GOT3 (cell line): ENCODE results near the gene HLA-C.
"Not testable (repeated sequence)": the region's sequence is repeated elsewhere in the genome, so short reads cannot be mapped to it uniquely, and the experiment has no call there.

Experiments used
- DNase-seq: peaks from one replicate; lab custom pipeline; 2025; ENCODE audit warnings: mixed read lengths; lab: John Stamatoyannopoulos, UW

The HLA-C gene

DNA sequence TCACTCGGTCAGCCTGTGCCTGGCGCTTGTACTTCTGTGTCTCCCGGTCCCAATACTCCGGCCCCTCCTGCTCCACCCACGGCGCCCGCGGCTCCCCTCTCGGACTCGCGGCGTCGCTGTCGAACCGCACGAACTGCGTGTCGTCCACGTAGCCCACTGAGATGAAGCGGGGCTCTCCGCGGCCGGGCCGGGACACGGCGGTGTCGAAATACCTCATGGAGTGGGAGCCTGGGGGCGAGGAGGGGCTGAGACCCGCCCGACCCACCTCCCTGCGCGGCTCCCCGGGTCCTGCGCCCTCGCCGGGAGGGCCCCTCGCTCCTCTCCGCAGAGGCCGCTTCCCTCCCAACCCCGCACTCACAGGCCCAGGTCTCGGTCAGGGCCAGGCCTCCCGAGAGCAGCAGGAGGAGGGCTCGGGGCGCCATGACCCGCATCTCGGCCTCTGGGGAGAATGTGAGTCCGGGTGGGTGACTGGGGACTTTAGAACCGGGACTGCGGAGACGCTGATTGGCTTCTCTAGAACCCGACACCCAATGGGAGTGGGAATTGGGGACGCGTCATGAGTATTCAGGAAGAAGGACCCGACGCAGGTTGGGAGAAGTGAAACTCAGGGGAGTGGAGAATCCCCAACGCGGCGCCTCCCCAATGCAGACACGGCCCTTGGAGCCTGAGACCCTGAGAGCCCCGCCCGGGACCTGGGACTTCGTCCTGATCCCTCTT, at the start of gene HLA-C:
Gene HLA-C (minus strand): TSS at position 452 of the 717 bp plus-strand sequence. CDS start 21 bp downstream, at position 431.
- peak; percentile 38 for DNase-seq

DNA sequence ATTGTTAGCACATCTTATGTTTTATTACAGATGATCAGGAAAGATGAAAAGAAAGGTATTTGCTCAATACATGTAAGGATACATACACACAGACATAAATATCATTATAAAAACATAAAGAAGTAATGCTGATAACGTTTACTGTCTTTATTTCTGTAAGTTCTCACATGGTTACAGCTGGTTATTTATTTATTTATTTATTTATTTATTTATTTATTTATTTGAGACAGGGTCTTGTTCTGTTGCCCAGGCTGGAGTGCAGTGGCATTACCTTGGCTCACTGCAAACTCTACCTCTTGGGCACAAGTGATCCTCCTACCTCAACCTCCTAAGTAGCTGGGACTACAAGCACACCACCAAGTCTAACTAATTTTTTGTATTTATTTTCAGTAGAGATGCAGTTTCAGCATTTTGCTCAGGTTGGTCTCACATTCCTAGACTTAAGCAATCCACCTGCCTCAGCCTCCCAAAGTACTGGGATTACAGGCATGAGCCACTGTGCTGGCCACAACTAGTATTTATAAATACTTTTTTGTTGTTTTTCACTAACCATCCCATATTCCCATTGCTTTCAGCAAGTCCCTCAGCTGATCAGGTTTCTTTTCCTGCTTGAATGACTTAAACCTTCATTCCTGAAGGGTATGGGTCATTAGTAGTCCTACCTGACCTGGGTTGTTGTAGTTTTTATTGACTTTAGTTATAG, 49.3 kb upstream of the HLA-C start:
- no peak for DNase-seq

DNA sequence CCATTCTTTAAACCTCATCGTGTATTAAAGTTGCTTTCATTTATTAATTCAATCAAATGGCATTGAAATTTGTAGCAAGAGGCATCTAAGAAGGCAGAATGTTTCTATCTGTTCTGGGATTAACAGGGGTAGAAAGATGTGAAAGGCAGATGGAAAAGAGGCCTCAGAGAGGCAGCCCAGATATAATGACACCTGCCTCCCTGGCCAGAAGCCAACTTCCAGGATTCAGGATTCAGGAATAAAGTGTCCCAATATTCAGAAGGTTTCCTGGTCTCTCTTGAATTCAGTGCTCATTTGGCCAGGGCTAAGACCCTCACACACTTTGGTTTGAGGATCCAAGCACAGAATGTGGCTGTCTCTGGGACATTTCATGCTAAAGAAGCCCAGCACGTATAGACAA, 45.1 kb upstream of the HLA-C start:
- no peak for DNase-seq

DNA sequence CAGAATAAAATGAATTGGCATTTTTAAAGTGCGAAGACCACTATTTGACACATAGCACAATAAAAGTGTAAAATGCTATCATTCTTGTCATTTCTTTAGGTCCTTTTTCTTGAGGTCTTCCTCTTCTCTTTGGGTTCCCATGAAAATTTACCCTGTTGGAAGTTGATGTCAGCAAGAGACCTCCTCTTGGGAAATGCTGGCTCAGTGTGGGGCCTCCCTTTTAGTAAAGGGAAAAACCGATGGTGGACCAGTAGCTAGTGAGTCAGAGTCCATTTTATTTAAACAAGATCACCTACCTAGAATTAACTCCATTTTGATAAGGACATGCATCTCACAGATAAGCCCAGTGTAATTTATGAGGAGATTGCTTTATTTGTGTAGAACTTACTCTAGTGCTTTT, 37.7 kb upstream of the HLA-C start:
- DNase-seq = no peak

DNA sequence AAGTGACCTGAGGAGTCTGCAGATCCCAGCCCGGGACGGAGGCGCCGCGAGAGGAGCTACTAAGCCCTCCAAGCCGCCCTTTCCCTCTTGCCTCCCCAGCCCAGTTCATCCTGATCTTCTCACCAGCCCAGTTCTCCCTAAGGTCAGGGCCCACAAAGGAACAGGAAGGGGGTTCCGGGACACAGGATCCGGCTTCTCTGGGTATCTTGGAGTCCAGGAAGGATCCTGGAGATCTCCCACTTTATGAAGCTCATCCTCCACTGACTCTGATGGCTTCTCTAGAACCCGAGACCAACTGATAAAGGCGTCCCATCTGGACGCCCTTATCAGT, 36.9 kb upstream of the HLA-C start:
- DNase-seq = no peak

DNA sequence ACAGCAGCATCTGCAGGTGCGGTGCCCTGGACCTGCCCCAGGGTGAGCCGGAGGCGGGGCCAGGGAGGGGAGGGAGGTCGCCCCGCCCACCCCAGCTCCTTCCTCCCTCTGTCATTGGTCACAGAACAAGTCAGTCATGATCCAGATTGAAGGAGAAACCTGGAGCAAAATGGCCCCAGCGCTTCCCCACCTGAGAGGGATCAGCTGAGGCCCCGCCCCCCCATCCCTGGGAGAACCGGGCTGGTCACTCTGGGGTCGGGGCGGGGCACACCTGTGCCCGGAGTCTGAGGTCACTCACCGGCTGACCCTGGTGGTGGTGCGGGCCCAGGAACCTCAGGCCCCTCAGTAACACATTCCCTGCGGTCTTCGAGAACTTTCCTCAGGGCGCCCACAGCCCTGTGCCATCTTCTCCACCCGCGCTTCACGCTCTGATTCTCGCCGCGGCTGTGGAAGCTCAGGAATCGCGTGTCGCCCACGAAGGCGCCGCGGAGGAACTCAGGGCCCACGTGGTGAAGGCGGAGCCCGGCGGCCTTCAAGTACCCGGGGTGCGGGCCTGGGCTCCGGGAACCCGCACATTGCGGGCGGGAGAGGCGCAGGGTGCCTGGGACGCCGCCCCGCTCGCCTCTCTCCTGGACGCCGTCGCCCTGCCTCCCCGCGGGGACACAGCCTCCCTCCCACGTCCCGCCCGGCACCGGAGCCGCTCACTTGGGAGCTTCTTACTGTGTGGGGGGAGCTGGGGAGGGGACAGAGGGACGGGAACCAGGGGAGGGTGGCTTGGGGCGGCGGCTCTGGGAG, 36.4 kb upstream of the HLA-C start:
- no peak for DNase-seq

DNA sequence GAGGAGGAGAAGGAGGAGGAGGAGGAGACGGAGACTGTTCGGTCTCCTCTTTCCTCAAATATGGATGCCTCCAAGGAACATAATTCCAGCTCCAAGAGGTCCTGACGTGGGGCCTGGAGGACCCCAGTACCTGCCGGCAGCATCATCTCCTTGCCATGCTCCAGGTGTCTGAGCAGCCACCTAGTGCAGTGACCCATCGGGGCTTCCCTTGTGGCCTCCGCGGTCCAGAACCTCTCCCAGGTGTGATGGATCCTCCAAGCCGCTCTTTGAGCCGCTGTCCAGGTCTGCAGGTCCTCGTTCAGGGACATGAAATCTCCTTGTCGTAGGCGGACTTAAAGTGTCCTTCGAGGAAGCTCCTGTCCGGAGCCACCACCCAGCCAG, 35.8 kb upstream of the HLA-C start:
- DNase-seq = no peak

DNA sequence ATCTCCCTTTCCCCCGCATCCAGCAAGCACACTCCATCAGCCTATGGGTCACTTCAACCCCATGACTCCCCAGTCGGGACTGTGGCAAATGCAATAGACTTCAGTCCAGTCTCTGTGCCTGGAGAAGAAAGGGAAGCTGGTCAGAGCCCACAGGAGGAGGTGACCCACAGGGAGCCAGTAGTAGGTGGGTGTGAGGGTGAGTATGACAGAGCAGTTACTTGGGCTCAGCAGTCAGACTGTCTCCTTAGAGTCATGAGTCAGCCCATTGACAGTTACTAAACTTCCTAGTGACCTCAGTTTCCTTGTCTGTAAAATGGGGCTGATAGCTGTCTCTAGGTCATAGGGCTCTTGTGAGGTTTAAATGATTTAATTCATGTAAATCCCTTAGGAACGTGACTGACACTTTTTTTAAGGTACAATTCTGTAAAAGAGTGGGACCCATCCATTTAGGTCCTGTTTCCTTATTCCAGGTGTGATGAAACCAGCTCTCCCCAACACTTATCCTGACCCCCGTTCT, 33.9 kb upstream of the HLA-C start:
- DNase-seq = no peak

DNA sequence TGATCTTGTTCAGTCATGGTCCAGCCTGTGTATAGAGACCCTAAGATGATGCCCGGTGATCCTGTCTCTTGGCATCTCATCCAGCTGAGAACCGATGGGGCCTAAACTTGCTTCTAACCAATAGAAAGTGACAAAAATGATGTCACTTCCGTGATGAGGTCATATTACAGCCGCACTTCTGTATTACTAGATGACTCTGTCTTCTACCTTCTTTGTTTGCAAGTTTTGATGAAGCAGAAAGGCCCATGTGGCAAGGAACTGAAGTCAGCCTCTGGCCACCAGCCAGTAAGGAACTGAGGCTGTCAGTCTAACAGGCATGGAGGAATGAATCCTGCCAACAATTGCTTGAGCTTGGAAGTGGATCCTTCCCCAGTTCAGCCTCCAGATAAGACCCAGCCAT, 32.8 kb upstream of the HLA-C start:
- no peak for DNase-seq

DNA sequence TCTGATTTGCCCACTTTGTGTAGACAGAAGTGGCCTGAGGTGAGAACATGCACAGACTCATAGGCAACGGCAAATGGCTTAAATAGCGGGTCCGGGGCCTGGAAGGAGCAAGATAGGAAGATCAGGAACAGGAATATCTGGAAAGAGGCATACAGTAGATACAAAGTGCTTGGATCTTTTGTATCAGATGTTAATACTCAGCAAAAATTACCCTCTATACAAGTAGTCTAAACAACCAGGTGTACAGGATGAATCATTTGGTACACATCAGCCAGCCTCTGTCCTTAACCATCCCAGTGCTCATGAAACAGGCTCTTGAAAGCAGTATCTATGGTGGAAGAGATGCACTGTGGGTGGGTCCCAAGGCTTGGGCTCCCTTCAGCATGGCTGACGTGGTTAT, 28.9 kb upstream of the HLA-C start:
- DNase-seq = no peak

DNA sequence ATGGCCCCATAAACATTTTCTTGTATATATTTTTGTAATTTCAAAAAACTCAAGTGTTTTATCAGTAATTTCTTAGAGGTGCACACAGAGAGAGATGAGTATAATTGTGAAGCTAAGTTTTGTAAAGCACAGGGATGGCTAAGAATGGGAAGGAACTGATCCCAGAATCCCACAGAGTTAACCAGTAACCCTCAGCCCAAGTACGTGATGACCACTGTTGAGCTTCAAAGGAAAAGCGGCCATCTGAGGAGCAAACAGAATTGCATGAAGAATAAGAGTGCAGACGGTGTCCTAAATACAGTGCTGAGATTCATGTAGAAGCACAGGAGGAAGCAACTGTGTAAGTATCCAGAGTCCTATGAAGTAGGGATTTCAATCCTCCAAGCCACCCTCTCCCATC, 28.1 kb upstream of the HLA-C start:
- DNase-seq = no peak

DNA sequence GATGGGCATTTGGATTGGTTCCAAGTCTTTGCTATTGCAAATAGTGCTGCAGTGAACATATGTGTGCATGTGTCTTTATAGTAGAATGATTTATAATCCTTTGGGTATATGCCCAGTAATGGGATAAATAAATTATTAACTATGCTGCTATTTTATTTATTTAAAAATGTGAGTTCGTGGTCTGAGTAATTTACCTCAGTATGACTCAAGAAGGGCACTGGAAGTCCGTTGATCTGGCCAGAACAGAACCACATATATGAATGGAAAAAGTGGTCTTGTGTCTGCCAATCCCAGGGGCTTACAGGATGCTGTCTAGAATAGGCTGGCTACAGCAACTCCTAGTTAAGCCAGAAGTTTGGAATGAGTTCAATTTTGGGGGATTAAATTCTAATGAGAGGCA, 27.6 kb upstream of the HLA-C start:
- DNase-seq = no peak

DNA sequence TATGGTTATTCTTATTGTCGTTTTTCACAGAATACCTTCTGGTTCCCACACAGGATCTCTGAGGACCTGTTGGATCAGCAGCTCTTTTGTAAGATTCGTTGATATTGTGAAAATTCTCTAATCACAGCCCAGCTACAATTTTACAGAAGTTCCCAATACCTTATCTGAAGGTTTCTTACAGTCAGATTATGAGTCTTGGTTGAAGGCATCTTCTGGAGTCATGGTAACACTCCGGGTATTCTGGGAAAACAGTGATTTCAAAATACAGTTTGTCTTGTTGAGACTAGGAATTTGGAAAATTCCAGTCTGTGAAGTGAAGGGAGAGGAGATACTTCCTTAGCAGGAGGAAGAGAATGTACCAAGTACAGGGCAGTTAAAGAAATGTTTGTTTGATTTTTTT, 22.2 kb upstream of the HLA-C start:
- no peak for DNase-seq

DNA sequence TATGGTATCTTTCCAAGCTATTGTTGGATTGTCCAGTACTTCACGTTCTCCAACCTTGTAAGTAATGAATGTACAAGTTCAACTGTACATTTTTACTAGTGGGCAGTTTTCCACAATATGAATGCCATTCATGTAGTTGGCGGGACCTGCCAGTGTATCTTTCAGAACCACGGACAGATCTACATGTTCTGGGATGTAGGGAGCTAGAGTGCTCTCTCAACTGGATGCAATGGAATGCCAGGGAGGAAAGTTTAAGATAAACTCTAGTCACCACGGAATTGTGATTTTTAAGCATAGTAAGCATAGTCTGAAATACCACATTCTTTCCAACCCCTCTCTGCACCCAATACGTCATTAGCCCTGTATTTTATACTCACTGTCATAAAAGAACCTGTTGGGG, 21.5 kb upstream of the HLA-C start:
- no peak for DNase-seq

DNA sequence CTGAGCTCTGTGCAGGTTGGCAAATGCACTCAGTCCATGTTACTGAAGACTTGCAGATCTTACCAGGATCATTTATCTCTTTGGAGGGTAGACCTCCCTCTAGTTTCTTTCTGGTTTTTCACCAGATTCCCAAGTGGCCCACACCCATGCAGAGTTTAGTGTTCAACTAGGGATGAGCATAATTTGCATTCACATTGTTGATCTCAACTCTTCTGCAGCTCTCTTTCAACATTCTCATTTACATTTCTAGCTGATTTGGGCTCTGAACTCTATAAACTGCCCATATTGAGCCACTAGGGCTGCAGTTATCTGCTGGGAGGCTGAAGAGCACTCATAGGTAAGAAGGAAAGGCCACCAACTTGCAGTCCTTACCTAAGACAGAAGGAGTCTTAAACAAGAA, 17.9 kb upstream of the HLA-C start:
- no peak for DNase-seq

DNA sequence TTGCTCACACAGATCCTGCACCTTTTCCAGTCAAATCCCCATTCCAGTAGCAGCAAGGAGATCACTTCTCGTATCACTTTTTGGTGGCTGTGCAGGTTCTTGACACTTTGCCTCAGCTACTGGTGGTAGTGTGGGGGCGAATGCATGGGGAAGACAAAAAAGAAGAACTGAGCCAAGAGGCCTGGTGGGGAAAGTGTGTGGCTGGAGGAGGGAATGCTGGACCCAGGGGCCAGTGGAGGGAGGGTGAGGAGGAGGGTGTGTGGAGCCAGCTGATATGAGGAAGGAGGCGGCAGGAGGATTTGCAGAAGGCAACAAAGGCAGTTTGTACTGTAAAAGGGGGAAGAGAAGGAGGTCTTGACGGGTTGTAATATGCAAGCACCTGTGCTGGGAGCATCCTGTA, 15.7 kb upstream of the HLA-C start:
- DNase-seq = no peak

DNA sequence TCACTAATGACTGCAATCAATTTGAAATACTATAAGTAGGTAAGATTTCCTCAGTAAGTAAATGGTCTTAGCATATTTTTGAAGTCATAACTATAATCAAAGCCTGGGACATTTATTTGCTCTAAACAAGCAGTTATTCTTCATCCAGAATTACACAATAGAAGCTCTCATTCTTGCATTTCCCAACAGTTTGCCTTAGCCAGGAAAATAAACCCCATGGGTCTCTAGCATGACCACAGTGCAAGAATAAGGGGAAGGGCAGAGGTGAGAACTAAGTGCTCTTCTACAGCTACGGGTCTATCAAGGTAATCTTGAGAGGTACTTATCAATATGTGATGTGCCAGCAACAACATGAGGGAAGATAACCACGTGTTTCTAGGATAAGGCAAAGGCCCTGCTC, 14.1 kb upstream of the HLA-C start:
- no peak for DNase-seq

DNA sequence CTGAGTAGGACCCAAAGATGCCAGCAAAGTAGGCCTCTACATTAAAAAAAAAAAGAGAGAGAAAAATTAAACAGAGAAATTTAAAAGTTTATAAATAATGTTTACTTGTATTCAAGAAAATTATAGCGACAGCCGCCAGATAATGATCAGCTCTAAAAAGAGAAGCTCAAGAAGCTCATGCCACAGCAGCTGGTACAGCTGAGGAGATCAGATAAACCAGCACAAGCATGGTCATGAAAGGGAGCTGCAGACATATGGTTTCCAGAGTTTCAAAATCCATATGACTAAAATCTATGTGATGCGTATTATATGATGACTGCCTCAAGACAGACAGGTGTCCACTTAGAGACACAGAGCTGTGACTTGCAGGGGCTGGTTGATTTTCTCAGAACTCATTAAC, 13.6 kb upstream of the HLA-C start:
- no peak for DNase-seq

DNA sequence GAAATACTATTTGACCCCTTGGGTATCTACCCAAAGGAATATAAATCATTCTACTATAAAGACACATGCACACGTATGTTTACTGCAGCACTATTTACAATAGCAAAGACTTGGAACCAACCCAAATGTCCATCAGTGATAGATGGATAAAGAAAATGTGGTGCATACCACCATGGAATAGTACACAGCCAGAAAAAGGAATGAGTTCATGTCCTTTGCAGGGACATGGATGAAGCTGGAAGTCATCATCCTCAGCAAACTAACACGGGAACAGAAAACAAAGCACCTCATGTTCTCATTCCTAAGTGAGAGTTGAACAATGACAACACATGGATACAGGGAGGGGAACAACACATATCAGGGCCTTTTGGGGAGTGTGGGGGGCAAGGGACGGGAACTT, 7.8 kb upstream of the HLA-C start:
- not testable (repeated sequence) for DNase-seq

DNA sequence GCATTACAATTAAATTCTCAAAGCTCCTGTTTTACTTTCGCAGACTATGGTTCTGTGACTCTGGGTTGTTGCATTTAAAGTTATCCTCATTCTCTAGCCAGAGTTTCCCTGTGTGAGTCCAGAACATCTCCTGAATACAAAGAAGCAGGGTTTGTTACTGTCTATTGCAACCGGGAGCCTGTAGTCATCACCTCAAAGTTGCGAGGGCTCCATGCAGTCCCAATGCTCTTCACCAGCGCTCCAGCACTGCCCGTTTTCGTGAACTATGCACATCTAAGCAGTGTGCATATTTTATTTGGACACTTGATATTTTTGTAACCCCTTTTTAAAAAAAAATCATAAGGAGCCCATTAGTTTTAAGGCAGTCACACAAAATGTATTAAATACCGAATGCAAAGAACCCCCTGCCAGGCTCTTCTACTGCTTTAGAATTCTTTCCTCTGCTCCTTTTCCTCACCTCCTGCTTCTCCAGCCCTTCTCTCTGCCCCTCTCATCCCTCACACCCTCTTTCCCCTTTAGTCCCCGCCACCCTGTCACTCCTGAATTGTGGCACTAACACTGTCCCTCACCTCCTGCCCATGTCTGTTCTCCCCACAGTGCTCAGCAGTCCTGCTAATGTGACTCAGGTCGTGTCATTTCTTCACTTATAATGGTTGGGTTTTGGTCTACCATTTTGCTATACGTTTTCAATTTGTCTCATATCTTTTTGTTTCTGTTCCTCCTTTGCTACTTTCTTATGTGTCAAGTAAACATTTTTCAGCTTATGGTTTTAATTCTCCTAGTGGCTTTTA, 1.1 kb upstream of the HLA-C start:
- no peak for DNase-seq

DNA sequence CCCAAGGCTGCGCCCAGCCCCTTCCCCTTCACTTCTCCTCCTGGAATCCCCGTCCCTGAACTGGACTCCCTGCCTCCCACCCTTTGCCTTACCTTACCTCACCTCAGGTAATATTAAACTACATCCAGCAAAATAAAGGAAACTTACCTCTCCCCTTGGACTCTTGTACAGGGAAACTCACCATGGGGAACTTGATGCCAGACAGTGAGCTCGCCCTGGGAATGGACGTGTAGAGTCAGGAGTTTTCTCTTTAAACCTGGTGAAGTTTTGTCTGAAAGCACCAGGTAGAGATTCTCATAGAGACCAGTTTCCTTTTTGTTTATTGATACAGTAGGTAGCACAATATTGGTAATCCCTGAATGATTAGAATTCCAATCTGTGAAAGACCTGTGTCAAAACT, 544 bp upstream of the HLA-C start:
- DNase-seq = no peak
